ENCODE results near the gene LZTR1.

The LZTR1 gene

DNA sequence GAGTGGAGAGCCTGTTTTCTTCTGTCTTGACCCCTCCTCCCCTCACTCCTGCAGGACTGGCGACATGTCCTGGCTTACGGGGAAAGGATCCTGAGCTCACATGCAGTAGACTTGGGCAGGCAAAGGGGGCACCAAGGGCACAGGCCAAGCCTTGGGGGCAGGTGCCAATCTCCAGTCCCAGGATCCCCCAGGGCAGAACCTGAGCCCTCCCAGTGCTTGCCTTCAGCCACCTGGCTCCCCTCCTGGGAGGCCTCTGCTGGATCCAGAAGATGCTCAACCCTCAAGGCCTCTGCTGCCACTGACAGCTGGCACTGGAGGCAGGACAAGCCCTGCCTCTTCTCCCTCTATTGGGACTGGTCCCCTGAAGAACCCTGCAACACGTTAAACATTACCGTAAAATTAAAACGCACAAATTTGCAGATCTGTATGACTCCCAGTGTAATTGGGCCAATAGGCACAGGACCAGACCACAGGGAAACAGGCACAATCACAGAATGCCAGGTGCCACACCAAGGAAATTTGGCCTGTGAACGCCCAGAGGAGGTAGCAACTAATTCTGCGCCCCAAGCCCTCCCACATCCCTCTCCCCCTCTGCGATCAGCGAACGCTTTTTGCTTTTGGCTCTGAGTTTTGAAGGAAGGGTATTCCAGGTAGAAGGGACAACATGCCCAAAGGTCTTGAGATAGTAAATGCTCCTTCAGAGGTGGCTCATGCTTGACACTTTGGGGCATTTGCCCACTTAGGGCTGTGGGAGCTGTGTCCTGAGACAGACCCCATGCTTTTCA, 967 bp upstream of the LZTR1 start:
- DNase-seq (ENCODE audit: low spot score), result no peak

DNA sequence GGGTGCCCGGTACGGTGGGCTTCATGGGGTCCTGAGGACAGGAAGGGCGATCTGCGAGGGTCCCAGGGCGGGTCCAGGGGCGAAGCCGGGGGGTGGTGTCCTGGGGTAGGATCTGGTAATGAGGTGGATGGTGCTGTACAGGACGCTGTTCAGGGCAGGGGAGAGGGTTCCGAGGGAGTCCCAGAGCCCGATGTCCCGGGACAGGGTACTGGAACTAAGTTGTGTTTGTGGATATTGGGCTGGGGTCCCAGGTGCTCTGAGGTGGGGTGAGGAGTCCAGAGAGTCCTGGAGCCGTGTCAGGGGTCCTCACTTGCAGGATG, 426 bp downstream of the LZTR1 start:
- no peak for DNase-seq (ENCODE audit: low spot score)

DNA sequence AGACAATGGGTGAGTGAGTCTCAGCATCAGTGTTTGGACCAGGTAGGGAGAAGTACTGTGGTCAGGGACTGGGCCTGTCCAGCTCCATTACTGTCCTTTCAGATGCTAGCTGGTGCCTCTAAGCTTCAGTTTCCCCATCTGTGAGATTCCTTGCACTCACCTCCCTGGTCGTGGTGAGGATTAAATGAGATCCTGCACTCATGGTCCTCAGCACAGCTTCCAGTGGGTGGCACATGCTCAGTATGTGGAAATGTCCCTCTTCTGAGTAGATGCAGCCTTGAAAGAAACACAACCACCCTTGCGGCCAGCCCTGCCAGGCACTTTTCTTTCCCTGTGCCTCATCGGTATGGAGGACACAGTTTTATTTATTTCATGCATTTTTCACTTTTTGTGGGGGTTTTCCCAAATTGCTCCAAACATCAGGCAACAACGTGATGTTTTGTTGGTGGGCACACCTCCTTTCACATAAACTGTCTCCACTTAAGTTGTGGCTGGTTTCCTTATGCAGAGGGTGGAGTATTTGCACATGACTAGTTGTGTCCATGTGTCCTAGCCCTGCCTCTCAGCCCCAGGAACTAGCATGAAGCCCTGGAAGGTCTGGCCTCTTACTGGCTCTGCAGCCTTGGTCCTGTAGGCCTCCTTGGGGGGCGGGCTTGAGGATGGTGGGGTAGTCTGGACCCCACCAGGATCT, 1.1 kb downstream of the LZTR1 start:
- DNase-seq (ENCODE audit: low spot score), result no peak

DNA sequence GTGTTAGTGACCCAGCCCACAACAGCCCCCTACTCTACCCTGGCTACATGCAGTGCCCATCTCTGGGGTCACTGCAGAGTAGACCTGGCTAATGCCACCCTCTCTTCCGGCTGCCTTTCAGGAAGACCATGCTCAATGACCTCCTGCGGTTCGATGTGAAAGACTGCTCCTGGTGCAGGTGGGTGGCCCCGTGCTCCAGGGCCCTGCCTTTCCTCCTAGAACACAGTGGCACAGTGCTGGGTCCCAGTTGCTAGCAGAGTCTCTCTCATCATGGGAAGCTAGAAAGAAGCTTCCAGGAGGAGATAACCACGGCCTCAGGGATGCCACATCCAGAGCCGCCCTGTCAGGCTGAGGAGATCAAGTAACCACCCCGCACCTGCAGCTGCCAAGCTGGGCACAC, 3.6 kb downstream of the LZTR1 start:
- DNase-seq (ENCODE audit: low spot score), result no peak

DNA sequence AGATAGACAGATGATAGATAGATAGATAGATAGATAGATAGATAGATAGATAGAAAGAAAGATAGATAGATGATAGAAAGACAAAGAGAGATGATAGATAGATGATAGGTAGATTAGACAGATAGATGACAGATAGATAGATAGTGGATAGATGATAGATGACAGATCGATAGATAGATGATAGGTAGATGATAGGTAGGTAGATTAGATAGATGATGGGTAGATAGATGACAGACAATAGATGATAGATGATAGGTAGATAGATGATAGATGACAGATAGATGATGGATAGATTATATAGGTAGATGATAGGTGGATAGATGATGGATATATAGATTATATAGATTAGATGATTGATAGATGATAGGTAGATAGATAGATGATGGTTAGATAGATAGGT, 4.3 kb downstream of the LZTR1 start:
- no peak for DNase-seq (ENCODE audit: low spot score)

DNA sequence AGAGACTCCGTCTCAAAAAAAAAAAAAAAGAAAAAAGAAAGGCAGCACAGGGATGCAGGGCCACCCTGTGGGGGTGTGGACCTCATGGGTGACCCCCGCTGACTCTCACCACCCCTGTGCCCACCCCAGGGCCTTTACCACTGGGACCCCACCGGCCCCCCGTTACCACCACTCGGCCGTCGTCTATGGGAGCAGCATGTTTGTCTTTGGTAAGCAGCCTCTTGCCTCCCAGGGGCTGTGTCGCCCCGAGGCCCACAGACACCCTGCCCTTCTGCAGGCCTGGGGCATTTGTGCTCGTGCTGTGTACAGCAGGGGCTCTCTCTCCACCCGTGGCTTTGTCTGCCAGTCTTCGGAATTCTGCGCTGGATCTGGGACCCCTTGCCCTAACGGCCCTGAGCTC, 5.3 kb downstream of the LZTR1 start:
- DNase-seq (ENCODE audit: low spot score), result no peak

DNA sequence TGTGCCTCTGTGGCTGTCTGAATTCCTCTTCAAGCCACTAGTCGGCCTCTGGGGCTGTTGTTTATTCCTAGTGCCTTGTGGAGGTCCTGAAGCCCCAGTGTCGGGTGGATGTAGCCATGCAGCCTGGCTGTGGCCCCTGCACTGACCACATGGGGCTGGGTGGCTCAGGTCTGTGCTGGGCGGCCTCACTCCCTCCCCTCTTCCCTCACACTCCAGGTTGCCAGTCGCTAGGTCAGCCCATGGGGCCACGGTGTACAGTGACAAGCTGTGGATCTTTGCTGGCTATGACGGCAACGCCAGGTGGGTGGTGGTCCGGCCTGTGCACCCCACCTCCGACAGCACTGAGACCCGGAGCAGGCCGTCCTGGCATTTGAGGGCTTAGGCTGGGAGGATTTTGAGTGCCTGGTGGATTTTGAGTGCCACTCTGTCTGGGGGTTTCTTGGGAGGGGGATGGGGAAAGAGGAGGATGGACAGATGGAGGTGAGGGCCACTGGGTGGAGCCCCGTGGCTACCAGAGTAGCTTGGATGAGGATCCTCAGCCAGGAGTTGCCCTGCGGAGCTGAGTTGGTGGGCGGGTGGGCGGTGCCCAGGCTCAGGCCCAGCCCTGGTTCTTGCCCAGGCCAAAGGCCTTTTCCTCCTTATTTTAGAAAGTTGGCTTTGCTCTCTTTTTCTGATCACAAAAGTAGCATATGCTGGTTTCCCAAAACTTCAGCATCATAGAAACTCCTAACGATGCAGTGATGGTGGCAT, 6.7 kb downstream of the LZTR1 start:
- DNase-seq (ENCODE audit: low spot score), result no peak

DNA sequence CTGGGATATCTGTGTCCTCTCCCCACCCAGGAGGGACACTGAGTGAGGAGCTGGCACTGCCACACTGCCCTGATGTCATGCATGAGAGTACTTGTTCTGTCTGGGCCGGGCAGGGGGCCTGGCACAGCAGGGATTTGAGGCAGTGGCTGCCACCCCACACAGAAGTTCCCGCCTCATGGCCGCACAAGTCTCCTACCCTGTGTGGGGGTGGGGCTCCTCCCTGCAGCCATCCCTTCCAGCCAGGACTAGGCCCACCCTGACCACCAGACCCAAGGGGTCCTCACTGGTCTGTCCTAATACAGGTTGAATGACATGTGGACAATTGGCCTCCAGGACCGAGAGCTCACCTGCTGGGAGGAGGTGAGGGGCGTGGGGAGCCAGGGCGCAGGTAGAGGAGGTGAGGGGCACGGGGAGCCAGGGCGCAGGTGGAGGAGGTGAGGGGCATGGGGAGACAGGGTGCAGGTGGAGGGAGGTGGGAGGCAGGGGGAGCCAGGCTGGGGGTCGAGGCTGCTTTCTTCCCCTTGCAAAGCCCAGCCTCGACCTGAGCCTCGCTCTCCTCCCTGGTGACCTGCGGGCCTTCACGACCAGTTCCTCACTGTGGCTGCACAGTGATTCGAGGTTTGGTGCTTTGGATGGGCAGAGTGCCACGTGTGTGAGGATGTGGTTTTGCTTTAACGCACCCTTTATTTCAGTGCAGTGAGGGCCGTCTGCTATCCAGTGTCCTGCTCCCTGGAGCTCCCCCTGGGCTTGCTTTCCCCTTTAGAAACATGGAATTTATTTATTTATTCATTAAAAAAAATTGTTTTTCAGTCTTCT, 7.4 kb downstream of the LZTR1 start:
- DNase-seq (ENCODE audit: low spot score), result no peak

DNA sequence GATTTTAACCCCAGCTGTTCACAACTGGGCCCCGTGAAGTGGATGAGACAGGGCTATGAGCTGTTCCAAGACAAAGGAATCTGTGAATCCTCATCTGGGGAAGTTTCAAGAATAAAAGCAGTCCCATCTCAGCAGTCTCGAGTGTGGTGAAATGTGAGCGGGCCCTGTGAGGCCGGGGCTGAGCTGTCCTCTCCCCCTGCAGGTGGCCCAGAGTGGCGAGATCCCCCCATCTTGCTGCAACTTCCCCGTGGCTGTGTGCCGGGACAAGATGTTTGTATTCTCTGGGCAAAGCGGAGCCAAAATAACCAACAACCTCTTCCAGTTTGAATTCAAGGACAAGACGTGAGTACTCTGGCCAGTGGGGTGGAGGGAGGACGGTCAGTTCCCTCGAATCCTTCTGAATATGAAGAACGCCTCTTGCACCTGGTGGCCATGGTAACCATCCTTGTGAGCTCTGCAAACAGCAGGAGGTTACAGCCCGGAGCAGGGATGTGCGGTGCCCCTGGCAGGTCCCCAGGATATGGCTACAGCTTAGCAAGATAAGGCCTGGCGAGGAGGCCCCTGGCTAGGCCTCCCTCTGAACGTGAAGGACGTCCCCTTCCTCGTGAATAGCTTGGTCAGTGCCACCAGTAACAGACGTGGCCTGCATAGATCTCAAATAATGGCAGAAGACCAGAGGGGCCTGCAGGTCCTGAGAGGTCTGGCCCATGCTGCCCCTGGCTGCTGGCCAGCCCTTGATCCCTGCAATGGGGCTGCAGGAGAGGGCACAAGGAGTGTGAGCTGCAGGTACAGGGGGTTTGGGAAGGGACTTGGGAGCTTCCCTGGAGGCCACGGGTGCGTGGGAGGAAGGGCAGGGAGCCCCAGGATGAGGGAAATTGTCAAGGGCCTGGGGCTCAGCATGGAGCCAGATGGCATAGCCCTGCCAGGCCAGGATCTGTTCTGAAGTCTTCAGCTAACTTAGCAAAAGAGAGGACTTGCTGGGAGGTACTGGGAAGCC, 8.4 kb downstream of the LZTR1 start:
- DNase-seq (ENCODE audit: low spot score), result no peak

DNA sequence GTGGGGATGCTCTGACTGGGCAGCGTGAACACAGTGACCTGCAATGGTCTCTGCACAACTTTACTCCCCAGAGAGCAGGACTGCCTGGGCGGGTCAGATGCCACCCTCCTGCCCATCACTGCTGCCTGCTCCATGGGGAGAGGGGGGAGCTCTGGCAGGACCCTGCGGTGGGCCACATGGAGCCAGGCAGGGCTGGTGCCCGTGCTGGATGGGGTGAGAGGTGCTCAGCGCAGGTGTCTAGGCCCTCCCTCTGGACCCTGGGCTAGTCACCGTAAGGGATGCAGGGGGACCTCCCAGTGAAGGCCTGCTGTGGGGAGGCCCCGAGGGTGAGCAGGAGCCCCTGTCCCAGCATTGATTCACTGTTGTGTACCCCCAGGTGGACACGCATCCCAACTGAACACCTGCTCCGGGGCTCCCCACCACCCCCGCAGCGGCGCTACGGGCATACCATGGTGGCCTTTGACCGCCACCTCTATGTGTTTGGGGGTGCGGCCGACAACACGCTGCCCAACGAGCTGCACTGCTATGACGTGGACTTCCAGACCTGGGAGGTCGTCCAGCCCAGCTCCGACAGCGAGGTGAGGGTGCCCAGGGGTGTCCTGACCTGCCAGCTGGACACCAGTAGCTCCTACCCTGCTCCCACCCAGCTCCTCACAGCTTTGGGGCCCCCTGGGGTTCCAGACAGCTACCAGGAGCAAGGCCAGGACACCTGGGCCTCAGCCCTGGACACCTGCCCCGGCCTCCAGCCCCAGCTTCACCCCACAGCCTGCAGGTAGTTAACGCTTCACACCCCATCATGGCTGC, 9.4 kb downstream of the LZTR1 start:
- DNase-seq (ENCODE audit: low spot score), result no peak

DNA sequence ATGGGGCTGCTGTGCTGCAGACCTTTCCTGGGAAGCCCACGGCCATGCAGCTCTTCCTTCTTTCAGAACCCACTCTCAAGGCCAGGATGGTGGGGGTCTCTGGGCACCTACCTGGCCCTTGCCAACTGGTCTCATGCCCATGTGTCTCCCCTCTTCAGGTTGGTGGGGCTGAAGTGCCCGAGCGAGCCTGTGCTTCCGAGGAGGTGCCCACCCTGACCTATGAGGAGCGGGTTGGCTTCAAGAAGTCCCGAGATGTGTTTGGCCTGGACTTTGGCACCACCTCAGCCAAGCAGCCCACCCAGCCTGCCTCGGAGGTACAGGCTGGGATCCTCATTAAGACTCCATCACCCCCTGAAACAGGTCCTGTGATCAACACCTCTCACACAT, 10.0 kb downstream of the LZTR1 start:
- DNase-seq (ENCODE audit: low spot score), result no peak

DNA sequence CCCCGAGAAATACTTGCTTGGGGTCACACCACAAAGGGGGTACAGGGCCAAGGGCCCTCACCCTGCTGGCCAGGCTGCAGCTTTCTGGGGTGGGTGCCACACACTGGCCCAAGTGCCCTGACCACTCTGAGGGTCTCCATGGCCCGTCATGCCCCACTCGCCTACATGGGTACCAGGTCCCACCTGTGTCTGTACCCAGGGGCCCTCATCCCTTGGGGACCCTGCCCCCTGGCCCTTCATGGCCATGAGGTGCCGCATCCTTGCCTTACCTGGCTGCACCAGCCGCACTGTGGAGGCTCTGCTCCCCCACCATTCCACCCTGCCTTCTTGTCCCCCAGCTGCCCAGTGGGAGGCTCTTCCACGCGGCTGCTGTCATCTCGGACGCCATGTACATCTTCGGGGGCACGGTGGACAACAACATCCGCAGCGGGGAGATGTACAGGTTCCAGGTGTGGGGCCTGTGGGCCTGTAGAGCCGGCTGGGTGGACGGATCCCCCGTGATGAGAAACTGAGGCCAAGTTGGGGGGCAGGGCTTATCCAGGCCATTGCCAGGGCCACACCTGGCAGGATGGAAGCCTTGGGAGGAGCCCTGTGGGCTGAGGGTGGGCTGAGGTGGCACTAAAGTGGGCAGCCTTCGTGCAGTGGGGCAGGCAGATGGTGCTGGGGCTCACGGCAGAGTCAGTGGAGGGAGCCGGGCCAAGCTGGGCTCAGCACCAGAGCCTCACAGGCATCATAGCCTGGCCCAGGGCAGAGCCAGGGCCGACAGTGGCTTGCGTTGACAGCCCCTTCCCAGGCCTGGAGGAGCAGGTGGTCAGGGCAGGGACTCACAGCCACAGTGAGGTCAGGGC, 10.6 kb downstream of the LZTR1 start:
- no peak for DNase-seq (ENCODE audit: low spot score)

DNA sequence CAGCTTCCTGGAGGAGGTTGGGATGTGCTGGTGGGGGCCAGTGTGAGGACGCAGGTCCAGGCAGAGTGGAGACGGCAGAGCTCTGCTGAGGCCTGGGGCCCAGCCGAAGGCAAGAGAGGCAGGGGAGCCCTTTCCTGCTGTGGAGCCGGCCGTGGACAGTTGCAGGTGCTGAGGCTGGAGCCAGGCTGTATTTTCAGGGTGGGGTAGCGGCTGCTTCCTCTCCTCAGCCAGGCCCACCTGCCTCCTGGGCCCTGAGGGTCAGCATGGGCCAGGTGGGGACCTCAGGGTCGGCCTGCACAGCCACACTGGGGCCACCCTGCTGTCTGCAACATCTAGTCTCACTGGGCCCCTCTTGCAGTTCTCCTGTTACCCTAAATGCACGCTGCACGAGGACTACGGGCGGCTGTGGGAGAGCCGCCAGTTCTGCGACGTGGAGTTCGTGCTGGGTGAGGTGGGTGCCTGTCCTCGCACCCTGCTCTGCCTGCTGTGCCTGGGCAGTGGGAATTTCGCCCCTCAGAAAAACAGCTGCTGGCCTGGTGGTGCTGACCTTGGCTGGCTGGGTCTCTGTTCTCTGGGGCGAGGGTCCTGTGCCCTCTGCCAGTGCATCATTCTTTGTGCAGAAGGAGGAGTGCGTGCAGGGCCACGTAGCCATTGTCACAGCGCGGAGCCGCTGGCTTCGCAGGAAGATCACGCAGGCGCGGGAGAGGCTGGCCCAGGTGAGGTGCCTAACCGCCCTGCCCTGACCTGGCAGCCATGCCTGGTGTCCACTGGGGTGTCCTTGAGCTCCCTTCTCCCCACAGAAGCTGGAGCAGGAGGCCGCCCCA, 11.4 kb downstream of the LZTR1 start:
- DNase-seq (ENCODE audit: low spot score), result no peak

DNA sequence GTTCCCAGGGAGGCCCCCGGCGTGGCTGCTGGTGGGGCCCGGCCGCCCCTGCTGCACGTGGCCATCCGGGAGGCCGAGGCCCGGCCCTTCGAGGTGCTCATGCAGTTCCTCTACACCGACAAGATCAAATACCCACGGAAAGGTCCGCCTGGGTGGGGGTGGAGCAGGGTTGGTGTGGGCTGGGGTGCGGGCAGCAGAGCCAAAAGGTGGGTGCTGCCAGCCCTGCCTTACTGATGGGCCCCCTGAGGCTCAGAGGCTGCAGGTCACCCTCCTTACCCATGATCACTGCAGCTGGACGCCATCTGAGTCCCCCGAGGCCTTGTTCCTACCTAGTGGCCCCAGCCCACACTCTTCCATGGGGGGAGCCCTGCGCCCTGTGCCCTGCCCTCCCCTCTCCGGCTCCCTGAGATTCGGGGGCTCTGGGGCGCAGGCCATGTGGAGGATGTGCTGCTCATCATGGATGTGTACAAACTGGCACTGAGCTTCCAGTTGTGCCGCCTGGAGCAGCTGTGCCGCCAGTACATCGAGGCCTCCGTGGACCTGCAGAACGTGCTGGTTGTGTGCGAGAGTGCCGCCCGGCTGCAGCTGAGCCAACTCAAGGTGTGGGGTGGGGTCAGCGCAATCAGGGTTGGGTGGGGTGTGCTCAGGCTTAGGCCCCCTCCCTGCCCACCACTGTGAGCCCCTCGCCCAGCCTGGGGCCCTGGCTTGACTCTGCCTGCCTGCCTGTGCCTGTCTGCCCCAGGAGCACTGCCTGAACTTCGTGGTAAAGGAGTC, 12.2 kb downstream of the LZTR1 start:
- no peak for DNase-seq (ENCODE audit: low spot score)

DNA sequence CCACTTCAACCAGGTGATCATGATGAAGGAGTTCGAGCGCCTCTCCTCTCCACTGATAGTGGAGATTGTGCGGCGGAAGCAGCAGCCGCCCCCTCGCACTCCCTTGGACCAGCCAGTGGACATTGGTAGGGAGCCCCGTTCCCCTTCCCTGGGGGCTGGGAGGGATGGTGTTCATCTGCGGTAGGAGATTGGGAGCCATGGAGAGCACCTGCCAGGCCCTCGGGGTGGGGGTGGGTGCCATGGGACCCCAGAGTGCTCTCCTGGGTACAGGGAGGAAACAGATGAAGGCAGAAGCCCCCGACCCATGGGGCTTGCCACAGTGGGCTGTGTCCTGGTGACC, 12.8 kb downstream of the LZTR1 start:
- no peak for DNase-seq (ENCODE audit: low spot score)

DNA sequence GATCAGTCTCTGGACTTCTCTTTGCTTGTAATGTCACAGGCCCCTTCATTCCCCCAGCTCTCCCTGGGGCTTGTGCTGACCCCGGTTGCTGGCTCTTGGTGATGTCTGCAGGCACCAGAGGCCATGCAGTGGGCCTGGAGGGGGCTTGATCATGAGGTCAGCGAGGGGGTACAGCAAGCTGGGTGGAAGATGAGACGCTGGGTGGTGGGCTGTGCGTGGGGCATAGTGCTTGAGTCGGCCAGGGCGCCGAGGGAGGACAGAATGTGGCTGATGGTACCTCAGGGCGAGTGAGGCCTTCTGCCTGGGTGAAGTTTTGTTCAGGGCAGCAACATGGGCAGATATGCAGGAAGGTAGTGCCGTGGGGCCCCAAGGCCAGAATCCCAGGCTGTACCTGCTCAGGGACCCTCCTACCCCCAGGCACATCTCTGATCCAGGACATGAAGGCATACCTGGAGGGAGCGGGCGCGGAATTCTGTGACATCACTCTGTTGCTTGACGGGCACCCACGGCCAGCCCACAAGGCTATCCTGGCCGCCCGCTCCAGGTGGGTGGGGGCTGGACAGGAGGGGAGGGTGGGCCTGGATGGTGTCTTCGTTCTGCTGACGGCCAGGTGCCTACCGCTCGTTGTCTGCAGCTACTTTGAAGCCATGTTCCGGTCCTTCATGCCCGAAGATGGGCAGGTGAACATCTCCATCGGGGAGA, 13.4 kb downstream of the LZTR1 start:
- DNase-seq (ENCODE audit: low spot score), result no peak

DNA sequence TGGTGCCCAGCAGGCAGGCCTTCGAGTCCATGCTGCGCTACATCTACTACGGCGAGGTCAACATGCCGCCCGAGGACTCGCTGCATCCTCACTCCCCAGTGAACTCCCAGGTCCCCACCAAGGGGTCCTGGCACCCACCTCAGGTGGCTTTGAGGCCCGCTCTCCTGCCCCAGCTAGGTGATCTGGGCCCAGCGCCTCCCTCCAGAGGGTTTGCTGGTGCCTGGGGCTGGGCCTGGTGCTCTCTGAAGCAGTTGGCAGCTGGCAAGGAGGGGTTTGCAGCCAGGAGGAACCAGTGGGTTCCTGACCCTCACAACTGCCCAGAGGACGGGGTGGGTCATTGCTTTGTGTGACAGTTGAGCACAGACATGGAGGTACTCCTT, 13.9 kb downstream of the LZTR1 start:
- DNase-seq (ENCODE audit: low spot score), result no peak
